ENCODE measurements around the gene C11orf86. TPM values are rescaled to one million over a fixed set of nuclear protein-coding genes. Genes with fewer than 3 reads are reported as not detected.

C11orf86 gene
- total RNA-seq, 1 experiment from 2014 or later: not detected

DNA sequence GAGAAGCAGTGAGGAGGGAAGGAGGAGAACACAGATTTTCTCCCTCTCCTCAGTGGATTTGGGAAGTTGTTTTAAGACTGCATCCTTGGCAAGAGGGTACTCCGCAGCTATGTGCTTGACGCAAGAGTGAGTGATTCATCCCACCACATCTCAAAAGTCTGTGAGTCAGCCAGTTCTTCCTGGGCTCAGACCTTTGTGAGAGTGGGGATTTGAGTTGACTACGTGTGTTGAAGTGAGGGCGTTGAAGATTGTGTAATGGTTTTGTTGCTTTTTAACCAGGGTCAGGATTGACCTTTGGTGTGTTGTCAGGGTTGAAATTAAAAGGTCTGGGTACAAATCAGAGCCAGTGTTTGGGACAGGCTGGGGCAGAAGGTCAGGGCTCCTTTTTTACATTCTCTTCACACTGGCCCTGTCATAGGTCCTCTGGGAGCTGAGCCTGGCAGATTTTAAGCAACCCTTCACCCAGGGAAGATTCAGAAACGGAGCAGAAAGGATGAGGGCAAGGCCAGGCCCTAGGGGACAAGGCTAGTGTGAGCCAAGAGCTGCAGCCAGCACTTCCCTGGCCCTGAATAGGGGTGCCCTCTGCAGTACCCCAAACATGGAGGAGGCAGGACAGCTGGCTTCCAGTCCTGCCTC lies 4.2 kb upstream of the C11orf86 start:
- Histone ChIP-seq H3K27me3 (replicated peaks; ENCODE audit: insufficient read depth, low read depth, low read length, poor library complexity) (no peaks in the 10 kb centered on the region), H3K4me1 (ENCODE audit: insufficient read depth, low read length, poor library complexity, severe bottlenecking) (no peaks in the 10 kb centered on the region), H3K9me3 (ENCODE audit: low read depth, low read length, poor library complexity, severe bottlenecking) (no peaks in the 10 kb centered on the region), H3K36me3 (ENCODE audit: insufficient read depth, low read length, poor library complexity, severe bottlenecking) (no peaks in the 10 kb centered on the region), H3K4me3 (ENCODE audit: low read depth, low read length, poor library complexity, severe bottlenecking) (no peak overlapping the region), H3K27ac (ENCODE audit: low read depth, low read length, poor library complexity, severe bottlenecking) (no peak overlapping the region)
- TF ChIP-seq, protein P1, sequence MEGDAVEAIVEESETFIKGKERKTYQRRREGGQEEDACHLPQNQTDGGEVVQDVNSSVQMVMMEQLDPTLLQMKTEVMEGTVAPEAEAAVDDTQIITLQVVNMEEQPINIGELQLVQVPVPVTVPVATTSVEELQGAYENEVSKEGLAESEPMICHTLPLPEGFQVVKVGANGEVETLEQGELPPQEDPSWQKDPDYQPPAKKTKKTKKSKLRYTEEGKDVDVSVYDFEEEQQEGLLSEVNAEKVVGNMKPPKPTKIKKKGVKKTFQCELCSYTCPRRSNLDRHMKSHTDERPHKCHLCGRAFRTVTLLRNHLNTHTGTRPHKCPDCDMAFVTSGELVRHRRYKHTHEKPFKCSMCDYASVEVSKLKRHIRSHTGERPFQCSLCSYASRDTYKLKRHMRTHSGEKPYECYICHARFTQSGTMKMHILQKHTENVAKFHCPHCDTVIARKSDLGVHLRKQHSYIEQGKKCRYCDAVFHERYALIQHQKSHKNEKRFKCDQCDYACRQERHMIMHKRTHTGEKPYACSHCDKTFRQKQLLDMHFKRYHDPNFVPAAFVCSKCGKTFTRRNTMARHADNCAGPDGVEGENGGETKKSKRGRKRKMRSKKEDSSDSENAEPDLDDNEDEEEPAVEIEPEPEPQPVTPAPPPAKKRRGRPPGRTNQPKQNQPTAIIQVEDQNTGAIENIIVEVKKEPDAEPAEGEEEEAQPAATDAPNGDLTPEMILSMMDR (conservative IDR thresholded peaks at IDR 0.05; ENCODE audit: low read depth, low read length): no peak
- TF ChIP-seq EZH2 (IDR thresholded peaks at IDR 0.05; ENCODE audit: borderline replicate concordance, low read depth, low read length, poor library complexity, severe bottlenecking): no peak
- DNase-seq (ENCODE audit: low spot score): peak; percentile 76
- intact Hi-C loops (cut with micrococcal nuclease; ENCODE audit: unreplicated experiment): no loop called here
- BruUV-seq (replicated peaks): no TSS peak
- CTCF ChIA-PET: no interaction called here
- POLR2A ChIA-PET (ENCODE audit: low non-redundant PET): no interaction called here

DNA sequence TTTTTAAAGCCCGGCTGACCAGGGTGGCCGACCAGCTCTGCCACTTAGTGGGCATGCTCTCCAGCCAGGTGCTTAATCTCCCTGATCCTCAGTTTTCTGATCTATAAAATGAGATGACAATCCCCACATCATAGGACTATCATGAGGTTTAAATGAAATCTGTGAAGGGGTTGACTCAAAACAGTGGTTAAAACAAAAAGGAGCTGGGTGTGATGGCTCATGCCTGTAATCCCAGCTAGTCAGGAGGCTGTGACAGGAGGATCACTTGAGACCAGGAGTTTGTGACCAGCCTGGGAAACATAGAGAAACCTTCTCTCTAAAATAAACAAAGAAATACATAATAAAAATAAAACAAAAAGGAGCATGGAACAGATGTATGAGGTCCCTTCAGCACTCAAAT lies 3.6 kb upstream of the C11orf86 start:
- BruUV-seq (replicated peaks): no TSS peak
- H3K27ac ChIP-seq (ENCODE audit: low read depth, low read length, poor library complexity, severe bottlenecking): no peak overlapping the region

DNA sequence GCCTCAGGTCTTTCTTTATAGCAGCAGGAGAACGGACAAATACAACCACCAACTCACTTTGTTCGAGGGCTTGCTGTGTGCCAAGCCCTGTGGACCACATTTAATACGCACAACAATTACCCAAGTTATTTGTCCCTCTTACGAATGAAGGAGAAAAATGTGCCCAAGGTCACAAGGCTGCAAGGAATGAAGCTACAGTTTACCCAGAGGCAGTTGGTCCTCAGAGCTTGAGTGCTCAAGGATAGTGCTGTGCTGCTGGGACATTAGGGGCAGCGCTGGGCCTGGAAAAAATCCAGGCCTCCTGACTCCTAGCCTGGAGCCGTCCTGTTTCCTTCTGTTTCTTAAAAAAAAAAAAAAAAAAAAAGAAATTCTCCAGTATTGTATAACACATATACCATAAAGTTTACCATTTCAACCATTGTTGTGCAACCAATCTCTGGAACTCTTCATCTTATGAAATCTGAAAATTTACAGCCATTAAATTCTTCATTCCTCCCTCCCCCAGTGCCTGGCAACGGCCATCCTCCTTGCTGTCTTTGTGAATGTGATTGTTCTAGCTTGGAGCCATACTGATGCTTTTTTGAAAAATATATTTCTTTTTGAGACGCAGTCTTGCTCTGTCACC lies 1.0 kb upstream of the C11orf86 start:
- Histone ChIP-seq H3K4me3 (ENCODE audit: low read depth, low read length, poor library complexity, severe bottlenecking) (no peak overlapping the region), H3K9me3 (ENCODE audit: low read depth, low read length, poor library complexity, severe bottlenecking) (peaks cover 5% of the 10 kb centered on the region), H3K27me3 (replicated peaks; ENCODE audit: insufficient read depth, low read depth, low read length, poor library complexity) (no peaks in the 10 kb centered on the region), H3K36me3 (ENCODE audit: insufficient read depth, low read length, poor library complexity, severe bottlenecking) (no peaks in the 10 kb centered on the region), H3K27ac (ENCODE audit: low read depth, low read length, poor library complexity, severe bottlenecking) (no peak overlapping the region), H3K4me1 (ENCODE audit: insufficient read depth, low read length, poor library complexity, severe bottlenecking) (no peaks in the 10 kb centered on the region)
- no peak for TF ChIP-seq EZH2 (IDR thresholded peaks at IDR 0.05; ENCODE audit: borderline replicate concordance, low read depth, low read length, poor library complexity, severe bottlenecking)
- TF ChIP-seq, protein P1 (conservative IDR thresholded peaks at IDR 0.05; ENCODE audit: low read depth, low read length): no peak
- POLR2A ChIA-PET (ENCODE audit: low non-redundant PET): no interaction called here
- no peak for DNase-seq (ENCODE audit: low spot score)
- BruUV-seq (replicated peaks): no TSS peak
- CTCF ChIA-PET: interaction anchor here (0.7 kb wide), 2 partner anchors 8 to 269 kb away, joined by 7 to 14 read pairs; no protein-coding TSS in a partner anchor
- intact Hi-C loops (cut with micrococcal nuclease; ENCODE audit: unreplicated experiment): loop anchor here (1.0 kb wide), 1 partner anchor 131 kb away; the partner anchor contains the start of gene RCE1

More for the DNA sequence above, 3.6 kb upstream of the C11orf86 start:
- no peak for TF ChIP-seq EZH2 (IDR thresholded peaks at IDR 0.05; ENCODE audit: borderline replicate concordance, low read depth, low read length, poor library complexity, severe bottlenecking)
- TF ChIP-seq, protein P1 (conservative IDR thresholded peaks at IDR 0.05; ENCODE audit: low read depth, low read length): no peak
- Histone ChIP-seq H3K9me3 (ENCODE audit: low read depth, low read length, poor library complexity, severe bottlenecking) (no peaks in the 10 kb centered on the region), H3K4me3 (ENCODE audit: low read depth, low read length, poor library complexity, severe bottlenecking) (no peak overlapping the region), H3K27me3 (replicated peaks; ENCODE audit: insufficient read depth, low read depth, low read length, poor library complexity) (no peaks in the 10 kb centered on the region), H3K36me3 (ENCODE audit: insufficient read depth, low read length, poor library complexity, severe bottlenecking) (no peaks in the 10 kb centered on the region), H3K4me1 (ENCODE audit: insufficient read depth, low read length, poor library complexity, severe bottlenecking) (no peaks in the 10 kb centered on the region)
- DNase-seq (ENCODE audit: low spot score): no peak
- ChIA-PET POLR2A (ENCODE audit: low non-redundant PET) (no interaction called here), CTCF (no interaction called here)
- intact Hi-C loops (cut with micrococcal nuclease; ENCODE audit: unreplicated experiment): no loop called here
